ENCODE data around the gene SPSB4.

Gene SPSB4

GRCh38 chr3:141081141-141081795 is 30.1 kb downstream of the SPSB4 start:
- DNase-seq (ENCODE audit: low read depth): no peak
- no peak overlapping the region for H3K4me3 ChIP-seq (ENCODE audit: low read depth, low read length)
- TF ChIP-seq CTCF (IDR thresholded peaks at IDR 0.05; ENCODE audit: control insufficient read depth, extremely low read depth, insufficient read depth): no peak

GRCh38 chr3:141082064-141082463 is 30.9 kb downstream of the SPSB4 start:
- TF ChIP-seq CTCF (IDR thresholded peaks at IDR 0.05; ENCODE audit: control insufficient read depth, extremely low read depth, insufficient read depth): no peak
- DNase-seq (ENCODE audit: low read depth): no peak
- H3K4me3 ChIP-seq (ENCODE audit: low read depth, low read length): no peak overlapping the region

- no peak for DNase-seq (ENCODE audit: low read depth)
- no peak overlapping the region for H3K4me3 ChIP-seq (ENCODE audit: low read depth, low read length)
- no peak for TF ChIP-seq CTCF (IDR thresholded peaks at IDR 0.05; ENCODE audit: control insufficient read depth, extremely low read depth, insufficient read depth)
Measured at GRCh38 chr3:141083226-141083625, 32.1 kb downstream of the SPSB4 start.

- DNase-seq (ENCODE audit: low read depth): no peak
- TF ChIP-seq CTCF (IDR thresholded peaks at IDR 0.05; ENCODE audit: control insufficient read depth, extremely low read depth, insufficient read depth): no peak
- H3K4me3 ChIP-seq (ENCODE audit: low read depth, low read length): no peak overlapping the region
Measured at GRCh38 chr3:141083836-141084649, 32.9 kb downstream of the SPSB4 start.

- no peak for TF ChIP-seq CTCF (IDR thresholded peaks at IDR 0.05; ENCODE audit: control insufficient read depth, extremely low read depth, insufficient read depth)
- no peak for DNase-seq (ENCODE audit: low read depth)
- no peak overlapping the region for H3K4me3 ChIP-seq (ENCODE audit: low read depth, low read length)
Measured at GRCh38 chr3:141085343-141086070, 34.4 kb downstream of the SPSB4 start.

GRCh38 chr3:141086188-141086587 is 35.0 kb downstream of the SPSB4 start:
- H3K4me3 ChIP-seq (ENCODE audit: low read depth, low read length): no peak overlapping the region
- DNase-seq (ENCODE audit: low read depth): no peak
- TF ChIP-seq CTCF (IDR thresholded peaks at IDR 0.05; ENCODE audit: control insufficient read depth, extremely low read depth, insufficient read depth): no peak

Measured in LNCaP clone FGC (cell line).